Measurements from ENCODE around the gene MKI67.

DNA sequence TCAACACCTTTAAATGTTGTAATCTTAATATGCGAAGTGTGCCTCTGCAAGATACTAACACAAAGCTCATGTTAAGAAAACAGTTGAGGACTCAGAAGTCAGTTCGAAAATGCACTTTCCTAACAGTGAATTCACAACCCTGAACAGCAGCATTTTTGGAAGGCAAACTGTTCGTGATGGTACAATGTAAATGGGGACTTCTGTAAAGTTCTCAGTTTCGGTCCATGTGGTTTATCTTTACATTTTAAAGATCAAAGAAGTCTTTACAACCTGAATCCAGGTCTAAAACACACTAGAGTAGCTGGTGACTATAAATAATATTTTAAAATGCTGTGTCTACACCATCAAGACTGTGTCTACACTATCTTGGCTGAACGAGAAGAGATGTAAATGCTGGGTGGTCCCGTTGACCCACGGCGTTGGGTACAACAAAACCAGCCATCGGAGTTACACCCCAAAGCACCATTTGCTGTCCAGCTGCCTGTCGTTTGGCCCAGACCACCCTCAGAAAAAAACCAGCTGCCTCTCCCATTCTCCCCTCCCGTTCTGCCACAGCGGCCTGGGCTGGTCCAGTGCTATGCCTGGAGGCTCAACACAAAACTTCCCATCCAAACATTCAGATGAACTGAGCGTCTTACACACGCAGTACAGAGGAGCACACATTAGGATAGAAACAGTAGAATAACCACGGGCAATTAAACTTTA is 42.9 kb downstream of the MKI67 start:
- TF ChIP-seq, protein P1, sequence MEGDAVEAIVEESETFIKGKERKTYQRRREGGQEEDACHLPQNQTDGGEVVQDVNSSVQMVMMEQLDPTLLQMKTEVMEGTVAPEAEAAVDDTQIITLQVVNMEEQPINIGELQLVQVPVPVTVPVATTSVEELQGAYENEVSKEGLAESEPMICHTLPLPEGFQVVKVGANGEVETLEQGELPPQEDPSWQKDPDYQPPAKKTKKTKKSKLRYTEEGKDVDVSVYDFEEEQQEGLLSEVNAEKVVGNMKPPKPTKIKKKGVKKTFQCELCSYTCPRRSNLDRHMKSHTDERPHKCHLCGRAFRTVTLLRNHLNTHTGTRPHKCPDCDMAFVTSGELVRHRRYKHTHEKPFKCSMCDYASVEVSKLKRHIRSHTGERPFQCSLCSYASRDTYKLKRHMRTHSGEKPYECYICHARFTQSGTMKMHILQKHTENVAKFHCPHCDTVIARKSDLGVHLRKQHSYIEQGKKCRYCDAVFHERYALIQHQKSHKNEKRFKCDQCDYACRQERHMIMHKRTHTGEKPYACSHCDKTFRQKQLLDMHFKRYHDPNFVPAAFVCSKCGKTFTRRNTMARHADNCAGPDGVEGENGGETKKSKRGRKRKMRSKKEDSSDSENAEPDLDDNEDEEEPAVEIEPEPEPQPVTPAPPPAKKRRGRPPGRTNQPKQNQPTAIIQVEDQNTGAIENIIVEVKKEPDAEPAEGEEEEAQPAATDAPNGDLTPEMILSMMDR (IDR thresholded peaks at IDR 0.05; ENCODE audit: low read depth, low read length, poor library complexity, severe bottlenecking), result no peak
- TF ChIP-seq EZH2phosphoT487 (IDR thresholded peaks at IDR 0.05; ENCODE audit: borderline replicate concordance, low read length), result no peak

Measured in DOHH2 (cell line).